Fibroblast of the aortic adventitia (primary cell): ENCODE results near the gene SYVN1. TPM values are rescaled to one million over a fixed set of nuclear protein-coding genes. Genes with fewer than 3 reads are reported as not detected.

Experiments
- DNase-seq: peaks from one replicate; pipeline ENCODE4 v3.0.0-alpha.2; 2010; ENCODE audit warnings: low read depth
- H3K4me3 ChIP-seq: 2 replicates; pipeline ENCODE4 v1.5.1; 2011; ENCODE audit warnings: low read depth, mild to moderate bottlenecking, control low read depth, low read length, moderate library complexity
- total RNA-seq: library from RNA; depleted of rRNA; stranded (reverse); fragments of >200 nt; gene quantifications from 2 replicates; pipeline ENCODE4 v1.2.3, GENCODE V29; 2012; ENCODE audit warnings: low replicate concordance
- TF ChIP-seq, protein P1 (sequence below): IDR thresholded peaks from 2 replicates; pipeline ENCODE4 v1.5.1; 2011; ENCODE audit warnings: mild to moderate bottlenecking, low read length, control low read depth, inconsistent platforms; ENCODE audit not compliant: insufficient read depth

Gene SYVN1
- total RNA-seq, 1 donor, result 24.3 TPM

DNA sequence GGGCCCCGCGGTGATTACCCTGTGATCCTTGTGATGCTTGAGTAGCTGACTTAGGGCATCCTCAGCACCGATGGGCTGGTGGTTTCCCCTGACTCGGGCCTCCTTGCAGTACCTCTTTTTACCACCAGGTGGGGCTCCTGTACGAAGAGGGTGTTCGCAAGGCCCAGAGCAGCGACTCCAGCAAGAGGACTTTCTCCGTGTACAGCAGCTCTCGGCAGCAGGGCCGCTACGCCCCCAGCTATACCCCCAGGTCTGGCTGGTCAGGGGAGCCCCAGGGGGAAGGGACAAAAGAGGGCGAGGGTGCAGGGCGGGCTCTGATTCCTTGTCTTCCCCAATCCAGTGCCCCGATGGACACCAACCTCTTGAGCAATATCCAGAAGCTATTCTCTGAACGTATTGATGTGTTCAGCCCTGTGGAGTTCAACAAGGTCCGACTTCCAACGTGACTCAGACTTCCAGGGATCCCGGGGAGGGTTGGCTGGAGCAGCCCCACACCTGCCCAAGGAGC is 23.9 kb downstream of the SYVN1 start:
- no peak overlapping the region for H3K4me3 ChIP-seq
- TF ChIP-seq, protein P1, sequence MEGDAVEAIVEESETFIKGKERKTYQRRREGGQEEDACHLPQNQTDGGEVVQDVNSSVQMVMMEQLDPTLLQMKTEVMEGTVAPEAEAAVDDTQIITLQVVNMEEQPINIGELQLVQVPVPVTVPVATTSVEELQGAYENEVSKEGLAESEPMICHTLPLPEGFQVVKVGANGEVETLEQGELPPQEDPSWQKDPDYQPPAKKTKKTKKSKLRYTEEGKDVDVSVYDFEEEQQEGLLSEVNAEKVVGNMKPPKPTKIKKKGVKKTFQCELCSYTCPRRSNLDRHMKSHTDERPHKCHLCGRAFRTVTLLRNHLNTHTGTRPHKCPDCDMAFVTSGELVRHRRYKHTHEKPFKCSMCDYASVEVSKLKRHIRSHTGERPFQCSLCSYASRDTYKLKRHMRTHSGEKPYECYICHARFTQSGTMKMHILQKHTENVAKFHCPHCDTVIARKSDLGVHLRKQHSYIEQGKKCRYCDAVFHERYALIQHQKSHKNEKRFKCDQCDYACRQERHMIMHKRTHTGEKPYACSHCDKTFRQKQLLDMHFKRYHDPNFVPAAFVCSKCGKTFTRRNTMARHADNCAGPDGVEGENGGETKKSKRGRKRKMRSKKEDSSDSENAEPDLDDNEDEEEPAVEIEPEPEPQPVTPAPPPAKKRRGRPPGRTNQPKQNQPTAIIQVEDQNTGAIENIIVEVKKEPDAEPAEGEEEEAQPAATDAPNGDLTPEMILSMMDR, result peak; percentile 99
- DNase-seq, result peak; percentile 83

DNA sequence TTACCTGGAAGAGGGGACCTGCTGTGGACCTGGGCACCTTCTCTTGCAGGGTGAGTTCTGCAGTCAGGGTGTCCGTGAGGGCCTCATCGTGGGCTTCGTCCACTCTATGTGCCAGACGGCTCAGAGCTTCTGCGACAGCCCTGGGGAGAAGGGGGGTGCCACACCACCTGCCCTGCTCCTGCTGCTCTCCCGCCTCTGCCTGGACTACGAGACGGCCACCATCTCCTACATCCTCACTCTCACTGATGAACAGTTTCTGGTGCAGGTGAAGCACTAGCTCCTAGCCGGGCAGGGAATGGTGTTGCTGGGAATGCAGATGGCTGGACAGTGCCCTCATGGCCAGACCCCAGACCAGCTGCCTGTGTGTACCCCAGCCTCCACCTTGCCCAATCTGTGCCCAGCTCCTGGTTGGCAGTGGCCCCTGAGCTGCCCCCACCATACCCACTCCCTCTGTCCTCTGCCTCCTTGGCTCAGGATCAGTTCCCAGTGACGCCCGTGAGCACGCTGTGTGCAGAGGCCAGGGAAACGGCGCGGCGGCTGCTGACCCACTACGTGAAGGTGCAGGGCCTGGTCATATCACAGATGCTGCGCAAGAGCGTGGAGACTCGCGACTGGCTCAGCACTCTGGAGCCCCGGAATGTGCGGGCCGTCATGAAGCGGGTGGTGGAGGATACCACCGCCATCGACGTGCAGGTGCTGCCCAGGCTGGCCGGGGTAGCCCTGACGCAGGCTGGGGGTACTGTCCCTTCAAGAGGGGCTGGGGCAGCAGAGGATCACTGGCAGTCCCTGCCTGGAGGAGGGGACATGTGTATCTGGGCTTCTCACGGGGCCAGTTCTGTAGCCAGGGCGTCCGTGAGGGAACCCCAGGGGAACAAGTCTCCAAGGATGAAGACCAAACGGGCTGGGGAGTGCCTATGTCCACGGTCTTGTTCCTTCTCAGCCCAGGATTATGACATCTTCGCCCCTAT is 24.8 kb downstream of the SYVN1 start:
- TF ChIP-seq, protein P1, result no peak
- H3K4me3 ChIP-seq, result no peak overlapping the region
- DNase-seq, result no peak

DNA sequence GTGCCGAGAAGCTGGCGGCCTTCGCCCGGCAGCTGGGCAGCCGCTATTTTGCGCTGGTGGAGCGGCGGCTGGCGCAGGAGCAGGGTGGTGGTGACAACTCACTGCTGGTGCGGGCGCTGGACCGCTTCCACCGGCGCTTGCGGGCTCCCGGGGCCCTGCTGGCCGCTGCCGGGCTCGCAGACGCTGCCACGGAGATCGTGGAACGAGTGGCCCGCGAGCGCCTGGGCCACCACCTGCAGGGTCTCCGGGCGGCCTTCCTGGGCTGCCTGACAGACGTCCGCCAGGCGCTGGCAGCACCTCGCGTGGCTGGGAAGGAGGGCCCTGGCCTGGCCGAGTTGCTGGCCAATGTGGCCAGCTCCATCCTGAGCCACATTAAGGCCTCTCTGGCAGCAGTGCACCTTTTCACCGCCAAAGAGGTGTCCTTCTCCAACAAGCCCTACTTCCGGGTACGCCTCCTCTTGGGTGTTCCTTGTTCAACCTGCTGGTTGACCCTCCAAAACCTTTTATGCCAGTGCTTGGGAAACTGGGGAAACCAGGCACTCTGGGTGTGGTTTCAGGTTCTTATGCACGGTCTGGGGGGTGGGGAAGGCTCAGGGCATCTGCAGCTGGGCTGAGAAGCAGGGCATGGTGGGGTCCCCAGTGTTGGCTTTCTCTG is 25.7 kb downstream of the SYVN1 start:
- no peak for DNase-seq
- TF ChIP-seq, protein P1, result no peak
- no peak overlapping the region for H3K4me3 ChIP-seq

DNA sequence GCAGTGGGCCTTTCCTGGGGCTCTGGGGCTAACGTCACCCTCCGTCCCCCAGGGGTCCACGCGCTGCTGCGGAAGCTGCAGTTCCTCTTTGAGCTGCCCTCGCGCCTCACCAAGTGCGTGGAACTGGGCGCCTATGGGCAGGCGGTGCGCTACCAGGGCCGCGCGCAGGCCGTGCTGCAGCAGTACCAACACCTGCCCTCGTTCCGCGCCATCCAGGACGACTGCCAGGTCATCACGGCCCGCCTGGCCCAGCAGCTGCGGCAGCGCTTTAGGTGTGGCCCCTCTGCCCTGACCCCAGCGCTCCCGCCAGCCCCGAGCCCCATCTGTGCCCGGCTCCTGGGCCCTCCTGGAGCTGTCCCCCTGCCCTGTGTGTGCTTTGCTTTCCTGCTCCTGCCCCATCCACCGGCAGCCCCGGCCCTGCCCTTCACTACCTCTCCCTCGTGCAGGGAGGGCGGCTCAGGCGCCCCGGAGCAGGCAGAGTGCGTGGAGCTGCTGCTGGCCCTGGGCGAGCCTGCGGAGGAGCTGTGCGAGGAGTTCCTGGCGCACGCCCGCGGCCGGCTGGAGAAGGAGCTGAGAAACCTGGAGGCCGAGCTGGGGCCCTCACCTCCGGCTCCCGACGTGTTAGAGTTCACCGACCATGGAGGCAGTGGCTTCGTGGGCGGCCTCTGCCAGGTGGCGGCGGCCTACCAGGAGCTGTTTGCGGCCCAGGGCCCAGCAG is 26.4 kb downstream of the SYVN1 start:
- no peak overlapping the region for H3K4me3 ChIP-seq
- TF ChIP-seq, protein P1, result no peak
- DNase-seq, result no peak

DNA sequence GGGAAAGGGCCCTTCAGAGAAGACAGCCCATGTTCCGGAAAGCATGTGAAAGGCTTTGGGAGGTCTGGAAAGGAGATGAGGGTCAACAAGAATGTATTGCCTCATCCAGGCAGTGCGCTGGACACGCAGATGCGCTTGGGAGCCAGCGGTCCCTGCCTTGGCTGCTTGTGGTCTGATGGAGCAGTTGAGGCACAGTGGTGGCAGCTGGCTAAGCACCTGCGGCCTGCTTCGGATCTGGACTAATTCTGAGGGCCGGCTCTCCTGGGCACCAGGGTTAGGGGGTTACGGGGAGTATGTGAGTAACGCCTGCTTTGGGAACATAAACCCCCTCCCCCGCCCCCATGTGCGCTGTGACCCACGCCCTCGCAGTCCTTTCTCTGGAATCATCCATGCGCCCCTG is 27.2 kb downstream of the SYVN1 start:
- no peak for DNase-seq
- TF ChIP-seq, protein P1, result no peak
- no peak overlapping the region for H3K4me3 ChIP-seq

DNA sequence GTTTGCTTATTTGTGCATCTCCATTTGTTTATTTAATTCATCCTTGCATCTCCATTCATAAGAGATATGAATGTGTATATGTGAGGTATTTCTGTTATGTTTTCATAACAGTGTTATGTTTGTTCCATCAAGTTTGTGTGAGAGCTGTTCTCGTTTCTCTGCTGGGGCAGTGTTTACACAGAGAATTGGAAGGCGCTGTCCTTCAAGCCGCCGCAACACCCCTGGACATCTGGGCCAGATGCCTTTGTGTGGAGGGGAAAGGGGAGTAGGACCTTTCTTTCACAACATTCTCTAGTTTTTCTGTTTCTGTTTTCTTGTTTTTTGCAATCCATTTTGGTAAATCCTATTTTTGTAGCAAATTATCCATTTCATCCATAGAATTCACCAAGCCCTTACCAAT is 29.7 kb downstream of the SYVN1 start:
- TF ChIP-seq, protein P1, result no peak
- no peak overlapping the region for H3K4me3 ChIP-seq
- DNase-seq, result no peak
